HG03558 (cell line): ENCODE results near the gene TRPM3.

Experiments used
- ATAC-seq: cut with Tn5 transposase; IDR thresholded peaks from one replicate; pipeline ENCODE4 v1.9.1; 2021; ENCODE audit warnings: moderate number of reproducible peaks; ENCODE audit not compliant: unreplicated experiment; ENCODE audit errors: extremely low read depth

TRPM3 gene

DNA sequence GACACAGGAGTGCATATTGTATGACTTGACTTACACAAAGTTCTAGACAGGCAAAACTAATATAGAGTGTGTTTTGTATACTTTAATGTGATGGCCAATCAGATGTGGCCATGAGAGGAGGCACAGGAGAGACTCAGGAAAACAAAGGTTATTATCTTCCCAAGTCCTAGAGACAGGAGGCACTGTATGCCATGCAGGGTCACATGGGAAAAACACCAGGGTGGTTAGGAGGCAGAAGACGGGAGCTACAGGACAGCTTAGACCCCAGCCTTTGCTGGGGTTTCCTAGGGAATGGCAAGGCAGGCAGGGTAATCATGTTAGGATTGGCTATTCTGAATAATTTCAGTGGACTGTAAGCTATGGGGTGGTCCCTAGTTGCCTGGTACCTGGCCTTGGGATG, 16.2 kb downstream of the TRPM3 start:
- ATAC-seq = no peak

- ATAC-seq = no peak
These were observed 22.6 kb downstream of the TRPM3 start for GRCh38 chr9:71098801-71099200.

- ATAC-seq = no peak
These were observed 23.8 kb downstream of the TRPM3 start for GRCh38 chr9:71097671-71098070.

DNA sequence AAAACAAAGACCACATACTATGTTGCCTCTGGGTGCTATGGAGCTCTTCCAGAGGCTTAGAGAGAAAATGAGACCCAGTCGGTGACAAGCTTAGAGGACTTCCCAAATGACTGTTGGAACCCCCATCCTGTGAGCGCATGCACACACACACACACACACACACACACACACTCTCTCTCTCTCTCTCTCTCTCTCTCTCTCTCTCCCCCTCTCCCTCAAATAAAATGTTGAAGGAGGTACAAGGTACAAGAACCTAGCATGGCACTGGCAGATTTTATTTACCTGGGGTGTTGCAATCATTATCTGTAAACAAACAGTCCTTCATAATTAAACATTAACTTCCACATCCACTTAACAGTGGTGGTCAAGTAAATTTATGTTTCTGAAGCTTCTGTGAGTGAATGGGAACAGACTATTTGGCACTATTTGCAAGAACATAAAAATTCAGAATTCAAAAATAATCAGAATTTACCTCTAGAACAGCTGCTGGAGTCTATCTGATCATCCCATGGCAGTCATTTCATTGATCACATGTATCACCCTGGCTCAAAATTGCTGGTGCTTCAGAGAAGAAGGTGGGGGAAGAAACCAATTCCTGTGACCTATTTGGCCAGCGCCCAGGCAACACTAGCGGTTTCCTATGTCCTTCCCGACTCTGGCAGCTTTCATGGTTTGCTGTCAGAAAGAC, 24.9 kb downstream of the TRPM3 start:
- no peak for ATAC-seq

DNA sequence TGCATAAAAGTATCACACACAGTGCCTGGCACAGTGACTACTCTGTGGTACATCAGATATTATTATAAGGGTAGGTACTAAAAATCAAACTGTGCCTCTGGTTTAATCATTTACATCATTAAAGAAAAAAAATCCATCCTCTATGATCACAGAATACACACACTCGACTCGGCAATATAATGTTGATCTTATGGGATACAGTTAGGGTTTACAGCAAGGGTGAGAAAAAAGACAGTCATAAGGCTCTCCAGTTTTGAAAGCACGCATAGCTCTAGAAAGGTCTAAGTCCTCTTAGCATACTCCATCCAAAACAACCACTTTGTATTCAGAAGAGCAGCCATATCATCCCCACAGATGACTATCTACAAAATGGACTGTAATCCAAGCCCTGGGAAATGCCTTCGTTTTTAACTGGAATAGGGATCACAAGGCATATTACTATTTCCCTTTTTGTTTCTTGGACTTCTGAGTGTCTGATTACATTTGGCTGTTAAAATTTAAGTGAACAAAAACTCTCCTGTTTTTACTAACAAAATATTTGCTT, 26.6 kb downstream of the TRPM3 start:
- no peak for ATAC-seq

- no peak for ATAC-seq
These were observed 30.5 kb downstream of the TRPM3 start for GRCh38 chr9:71090896-71091295.

GRCh38 chr9:71079451-71079850, 42.0 kb downstream of the TRPM3 start:
- ATAC-seq = no peak

DNA sequence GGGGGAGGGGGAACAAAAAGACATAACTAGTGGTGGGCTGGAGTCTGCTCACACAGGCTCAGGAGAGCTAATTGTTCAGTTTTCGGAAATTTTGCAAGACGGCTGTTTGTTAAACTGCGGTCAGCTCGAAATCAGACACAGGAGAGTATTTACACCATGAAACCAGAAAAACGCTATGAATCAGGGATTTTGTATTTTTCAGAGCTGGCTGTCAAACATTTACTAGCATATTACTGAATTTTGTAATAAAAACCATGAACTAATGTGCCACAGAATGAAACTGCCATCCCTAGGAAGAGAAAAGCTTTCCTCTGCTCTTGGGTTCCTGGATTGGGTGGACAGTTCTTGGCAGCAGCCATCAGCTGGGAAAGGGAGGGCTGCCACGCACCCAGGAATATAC, 45.3 kb downstream of the TRPM3 start:
- no peak for ATAC-seq

- no peak for ATAC-seq
These were observed 47.9 kb downstream of the TRPM3 start for GRCh38 chr9:71073494-71073893.

- ATAC-seq = no peak
These were observed 48.8 kb downstream of the TRPM3 start for GRCh38 chr9:71072587-71072986.

GRCh38 chr9:71071633-71072032, 49.8 kb downstream of the TRPM3 start:
- ATAC-seq = no peak

DNA sequence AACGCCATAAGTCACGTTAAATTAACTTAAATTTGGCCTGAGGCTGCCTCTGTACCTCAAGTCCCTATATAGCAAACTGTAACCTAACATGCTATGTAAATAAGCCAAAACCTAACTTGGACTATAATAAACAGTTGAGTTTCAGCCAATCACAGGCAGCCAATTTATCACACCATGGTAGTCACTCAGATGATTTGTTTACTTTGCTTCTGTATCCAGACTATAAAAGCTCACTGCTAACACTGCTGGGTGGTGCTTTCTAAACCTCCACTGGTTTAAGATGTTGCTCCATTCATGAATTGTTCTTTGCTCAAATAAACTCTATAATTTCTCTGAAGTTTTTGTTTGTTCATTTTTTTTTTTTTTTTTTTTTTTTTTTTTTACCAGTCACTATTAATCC, 62.8 kb downstream of the TRPM3 start:
- ATAC-seq = no peak

- no peak for ATAC-seq
These were observed 69.1 kb downstream of the TRPM3 start for GRCh38 chr9:71052287-71052686.

- ATAC-seq = no peak
These were observed 73.1 kb downstream of the TRPM3 start for GRCh38 chr9:71048280-71048679.

GRCh38 chr9:71042448-71042990, 78.9 kb downstream of the TRPM3 start:
- ATAC-seq = no peak

DNA sequence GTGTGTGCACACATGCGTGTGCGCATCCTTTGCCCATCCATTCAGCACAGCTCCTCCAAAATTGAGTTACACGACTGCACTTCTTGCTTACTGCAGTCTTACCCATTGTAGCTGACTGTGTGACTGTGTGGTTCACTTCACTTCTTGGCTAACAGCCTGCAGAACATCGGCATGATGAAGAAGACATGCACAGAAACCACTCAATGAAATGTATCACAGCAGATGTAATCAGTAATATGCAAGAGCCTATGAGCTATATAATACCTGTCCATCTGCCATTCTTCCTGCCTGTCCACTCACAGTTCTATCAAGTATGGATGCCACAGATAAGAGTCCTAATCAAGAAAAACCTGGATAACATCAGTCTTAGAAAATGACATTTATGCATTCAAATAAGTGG, 83.9 kb downstream of the TRPM3 start:
- ATAC-seq = no peak

GRCh38 chr9:71036501-71036900, 84.9 kb downstream of the TRPM3 start:
- no peak for ATAC-seq

- no peak for ATAC-seq
These were observed 88.6 kb downstream of the TRPM3 start for GRCh38 chr9:71032779-71033178.

GRCh38 chr9:71025728-71026127, 95.7 kb downstream of the TRPM3 start:
- no peak for ATAC-seq

- no peak for ATAC-seq
These were observed 96.2 kb downstream of the TRPM3 start for GRCh38 chr9:71025201-71025600.

DNA sequence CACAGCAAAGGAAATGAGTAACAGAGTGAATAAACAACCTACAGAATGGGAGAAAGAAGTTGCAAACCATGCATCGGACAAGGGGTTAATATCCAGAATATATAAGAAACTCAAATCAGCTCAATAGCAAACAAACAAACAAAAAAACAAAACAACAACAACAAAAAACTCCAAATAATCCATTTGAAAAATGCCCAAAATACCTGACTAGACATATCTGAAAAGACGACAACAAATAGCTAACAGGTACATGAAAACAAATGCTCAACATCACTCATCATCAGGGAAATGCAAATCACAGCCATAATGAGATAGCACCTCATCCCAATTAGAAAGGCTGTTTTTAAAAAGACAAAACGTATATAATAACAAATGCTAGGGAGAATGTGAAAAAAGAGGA, 111.2 kb downstream of the TRPM3 start:
- no peak for ATAC-seq

GRCh38 chr9:71005456-71005855, 116.0 kb downstream of the TRPM3 start:
- ATAC-seq = no peak
